HG02852 (cell line): Measurements from ENCODE around the gene PGAP3.
"Not testable (repeated sequence)": the region's sequence is repeated elsewhere in the genome, so short reads cannot be mapped to it uniquely, and the experiment has no call there.

ENCODE experiments used
- ATAC-seq: cut with Tn5 transposase; IDR thresholded peaks from one replicate; pipeline ENCODE4 v1.9.1; 2021; ENCODE audit warnings: mild to moderate bottlenecking, moderate library complexity; ENCODE audit not compliant: unreplicated experiment

The PGAP3 gene, protein sequence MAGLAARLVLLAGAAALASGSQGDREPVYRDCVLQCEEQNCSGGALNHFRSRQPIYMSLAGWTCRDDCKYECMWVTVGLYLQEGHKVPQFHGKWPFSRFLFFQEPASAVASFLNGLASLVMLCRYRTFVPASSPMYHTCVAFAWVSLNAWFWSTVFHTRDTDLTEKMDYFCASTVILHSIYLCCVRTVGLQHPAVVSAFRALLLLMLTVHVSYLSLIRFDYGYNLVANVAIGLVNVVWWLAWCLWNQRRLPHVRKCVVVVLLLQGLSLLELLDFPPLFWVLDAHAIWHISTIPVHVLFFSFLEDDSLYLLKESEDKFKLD

GRCh38 chr17:39687546-39688474, at the start of gene PGAP3:
PGAP3 (minus strand) TSS chr17:39688057; CDS start chr17:39688014, 43 bp downstream.
- ATAC-seq: peak; percentile 86

DNA sequence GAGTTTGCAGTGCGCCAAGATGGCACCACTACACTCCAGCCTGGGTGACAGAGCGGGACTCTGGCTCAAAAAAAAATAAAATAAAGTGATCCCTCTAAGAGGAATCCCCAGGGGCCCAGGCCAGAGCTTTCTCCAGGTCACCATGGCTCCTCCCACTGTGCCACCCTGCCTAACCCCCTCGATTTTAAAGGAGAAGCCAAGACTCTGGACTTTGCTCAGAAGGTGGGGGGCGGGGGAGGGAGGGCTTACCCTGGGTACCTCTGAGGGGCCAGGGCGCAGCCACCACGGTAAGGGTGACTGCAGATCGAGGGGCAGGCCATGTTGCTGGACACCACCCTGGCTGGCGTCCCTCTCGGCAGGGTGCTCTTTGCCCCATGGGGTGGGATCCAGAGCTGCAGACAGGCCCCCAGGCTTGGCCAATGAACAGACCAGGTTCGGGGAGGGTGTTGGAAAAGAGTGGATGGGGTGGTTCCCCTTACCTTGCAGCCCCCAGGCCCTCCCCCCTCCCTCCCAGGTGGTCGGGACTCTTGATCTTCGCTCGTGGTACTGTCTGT, 49.4 kb upstream of the PGAP3 start:
- no peak for ATAC-seq

DNA sequence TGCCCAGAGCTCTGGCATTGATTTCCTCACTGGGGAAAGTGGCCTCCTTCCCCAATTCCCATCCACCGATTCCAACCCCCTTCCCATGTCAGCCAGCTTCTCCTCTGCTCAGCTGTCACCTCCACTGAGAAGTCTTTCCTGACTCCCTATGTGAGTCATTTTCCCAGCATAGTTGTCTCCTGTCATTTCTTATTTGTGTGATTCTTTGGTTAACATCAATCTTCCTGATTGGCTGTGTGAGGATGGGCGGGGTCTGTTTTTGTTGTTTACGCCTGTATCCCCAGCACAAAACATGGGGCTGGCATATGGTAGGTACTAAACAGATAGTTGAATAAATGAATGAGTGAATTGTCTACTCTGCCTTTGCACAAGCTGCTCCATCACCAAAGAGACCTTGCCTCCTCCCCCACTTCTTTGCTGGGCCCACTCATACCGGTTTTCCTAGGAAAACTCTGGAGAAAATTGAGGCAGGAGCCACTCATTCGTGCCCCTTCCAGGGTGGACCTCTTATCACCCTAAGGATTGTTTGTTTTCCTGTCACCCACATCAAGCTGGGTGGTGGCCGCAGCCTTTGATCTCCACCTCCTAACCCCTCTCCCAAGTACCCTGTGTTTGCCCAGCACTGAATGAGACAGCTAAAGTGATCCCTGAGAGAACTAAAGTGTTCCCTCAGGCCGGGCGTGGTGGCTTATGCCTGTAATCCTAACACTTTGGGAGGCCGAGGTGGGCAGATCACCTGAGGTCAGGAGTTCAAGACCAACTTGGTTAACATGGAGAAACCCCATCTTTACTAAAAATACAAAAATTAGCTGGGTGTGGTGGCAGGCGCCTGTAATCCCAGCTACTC, 48.7 kb upstream of the PGAP3 start:
- no peak for ATAC-seq

DNA sequence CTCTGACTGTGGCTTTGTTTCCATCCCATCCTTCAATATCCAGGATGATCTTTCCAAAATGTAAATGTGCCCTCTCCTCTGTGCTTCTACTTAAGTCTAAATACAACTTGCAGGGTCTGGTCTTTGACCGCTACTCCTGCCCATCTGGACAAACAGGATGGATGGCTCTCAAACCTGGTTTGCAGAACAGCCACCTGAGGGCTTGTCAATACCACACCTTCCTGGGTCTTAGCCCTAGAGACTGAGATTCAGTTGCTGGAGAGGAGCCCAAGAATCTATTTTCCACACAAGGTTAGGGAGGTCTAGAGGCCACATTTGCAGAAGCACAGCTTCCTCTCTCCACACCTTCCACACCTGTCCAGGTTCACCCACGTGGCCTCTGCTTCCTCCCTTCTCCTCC, 48.0 kb upstream of the PGAP3 start:
- ATAC-seq: no peak

DNA sequence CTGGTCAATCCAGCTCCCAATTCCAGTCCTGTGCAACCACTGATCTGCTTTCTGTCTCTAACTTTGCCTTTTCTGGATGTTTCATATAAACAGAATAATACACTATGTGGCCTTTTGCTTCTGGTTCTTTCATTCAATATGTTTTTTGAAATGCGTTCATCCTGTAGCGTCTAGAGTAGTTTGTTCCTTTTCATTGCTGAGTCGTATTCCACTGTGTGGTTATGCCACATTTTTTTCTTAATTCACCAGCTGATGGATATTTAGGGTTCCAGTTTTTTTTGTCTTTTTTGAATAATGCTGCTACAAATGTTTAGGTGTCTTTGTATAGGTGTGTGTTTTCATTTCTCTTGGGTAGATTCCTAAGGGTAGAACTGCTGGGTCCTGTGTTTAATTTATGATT, 44.7 kb upstream of the PGAP3 start:
- no peak for ATAC-seq

DNA sequence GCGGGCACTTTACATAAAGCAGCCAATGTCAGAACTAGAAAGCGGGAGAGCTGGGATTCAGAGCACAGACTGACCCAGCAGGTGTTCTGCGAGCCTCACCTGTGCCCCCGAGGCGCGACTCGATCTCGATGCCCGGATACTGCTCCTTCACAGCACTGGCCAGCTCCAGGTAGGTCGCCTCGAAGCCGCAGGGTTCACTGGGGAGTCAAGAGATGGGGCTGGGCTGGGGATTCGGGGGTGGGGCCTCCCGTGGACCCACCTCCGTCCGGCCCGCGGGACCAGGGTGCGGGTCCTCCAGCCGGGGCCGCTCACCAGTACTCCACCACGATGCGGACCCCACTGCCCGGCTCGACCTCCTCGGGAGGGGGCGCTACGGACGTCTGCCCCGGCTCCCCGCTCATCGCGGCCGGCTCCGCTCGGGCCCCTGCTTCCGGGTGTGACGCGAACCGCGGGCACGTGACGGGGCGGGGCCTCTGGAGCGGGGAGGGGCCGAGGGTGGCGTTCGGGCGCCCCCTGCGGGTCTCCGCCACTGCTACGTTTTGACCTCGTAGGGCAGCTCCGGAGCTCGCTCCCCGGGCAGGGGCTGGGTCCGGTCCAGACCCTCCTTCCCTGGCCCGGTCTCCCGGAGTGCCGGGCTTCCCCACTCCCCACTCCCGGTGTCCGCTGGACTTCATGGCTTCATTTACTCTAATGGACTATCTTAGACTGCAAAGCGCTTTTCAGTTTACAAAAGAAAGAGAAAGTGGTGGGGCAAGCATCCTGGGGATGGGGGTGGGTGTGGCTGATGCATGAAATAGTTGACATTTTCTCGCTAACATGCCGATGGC, 42.5 kb upstream of the PGAP3 start, which contains the start of gene MIEN1:
Gene MIEN1 (minus strand): TSS at position 438 of the 827 bp plus-strand sequence. CDS start 37 bp downstream, at position 401.
- ATAC-seq: peak; percentile 88

- ATAC-seq: no peak
Observed at GRCh38 chr17:39729280-39729851, 41.5 kb upstream of the PGAP3 start.

DNA sequence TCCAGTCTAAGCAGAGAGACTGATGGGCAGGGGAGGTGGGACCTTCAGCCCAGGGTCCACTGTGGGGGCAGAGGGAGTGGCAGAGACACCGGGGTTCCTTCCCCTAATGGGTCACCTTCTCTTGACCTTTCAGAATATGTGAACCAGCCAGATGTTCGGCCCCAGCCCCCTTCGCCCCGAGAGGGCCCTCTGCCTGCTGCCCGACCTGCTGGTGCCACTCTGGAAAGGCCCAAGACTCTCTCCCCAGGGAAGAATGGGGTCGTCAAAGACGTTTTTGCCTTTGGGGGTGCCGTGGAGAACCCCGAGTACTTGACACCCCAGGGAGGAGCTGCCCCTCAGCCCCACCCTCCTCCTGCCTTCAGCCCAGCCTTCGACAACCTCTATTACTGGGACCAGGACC, 39.7 kb upstream of the PGAP3 start:
- no peak for ATAC-seq

DNA sequence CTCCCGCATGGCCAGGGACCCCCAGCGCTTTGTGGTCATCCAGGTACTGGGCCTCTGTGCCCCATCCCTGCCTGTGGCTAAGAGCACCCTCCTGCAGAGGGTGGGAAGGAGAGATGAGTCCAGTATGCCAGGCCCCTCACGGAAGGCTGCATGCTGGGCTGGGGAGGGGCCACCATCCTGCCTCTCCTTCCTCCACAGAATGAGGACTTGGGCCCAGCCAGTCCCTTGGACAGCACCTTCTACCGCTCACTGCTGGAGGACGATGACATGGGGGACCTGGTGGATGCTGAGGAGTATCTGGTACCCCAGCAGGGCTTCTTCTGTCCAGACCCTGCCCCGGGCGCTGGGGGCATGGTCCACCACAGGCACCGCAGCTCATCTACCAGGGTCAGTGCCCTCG, 38.8 kb upstream of the PGAP3 start:
- ATAC-seq: no peak

GRCh38 chr17:39725923-39726322, 38.1 kb upstream of the PGAP3 start:
- not testable (repeated sequence) for ATAC-seq

DNA sequence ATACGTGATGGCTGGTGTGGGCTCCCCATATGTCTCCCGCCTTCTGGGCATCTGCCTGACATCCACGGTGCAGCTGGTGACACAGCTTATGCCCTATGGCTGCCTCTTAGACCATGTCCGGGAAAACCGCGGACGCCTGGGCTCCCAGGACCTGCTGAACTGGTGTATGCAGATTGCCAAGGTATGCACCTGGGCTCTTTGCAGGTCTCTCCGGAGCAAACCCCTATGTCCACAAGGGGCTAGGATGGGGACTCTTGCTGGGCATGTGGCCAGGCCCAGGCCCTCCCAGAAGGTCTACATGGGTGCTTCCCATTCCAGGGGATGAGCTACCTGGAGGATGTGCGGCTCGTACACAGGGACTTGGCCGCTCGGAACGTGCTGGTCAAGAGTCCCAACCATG, 36.9 kb upstream of the PGAP3 start:
- no peak for ATAC-seq

DNA sequence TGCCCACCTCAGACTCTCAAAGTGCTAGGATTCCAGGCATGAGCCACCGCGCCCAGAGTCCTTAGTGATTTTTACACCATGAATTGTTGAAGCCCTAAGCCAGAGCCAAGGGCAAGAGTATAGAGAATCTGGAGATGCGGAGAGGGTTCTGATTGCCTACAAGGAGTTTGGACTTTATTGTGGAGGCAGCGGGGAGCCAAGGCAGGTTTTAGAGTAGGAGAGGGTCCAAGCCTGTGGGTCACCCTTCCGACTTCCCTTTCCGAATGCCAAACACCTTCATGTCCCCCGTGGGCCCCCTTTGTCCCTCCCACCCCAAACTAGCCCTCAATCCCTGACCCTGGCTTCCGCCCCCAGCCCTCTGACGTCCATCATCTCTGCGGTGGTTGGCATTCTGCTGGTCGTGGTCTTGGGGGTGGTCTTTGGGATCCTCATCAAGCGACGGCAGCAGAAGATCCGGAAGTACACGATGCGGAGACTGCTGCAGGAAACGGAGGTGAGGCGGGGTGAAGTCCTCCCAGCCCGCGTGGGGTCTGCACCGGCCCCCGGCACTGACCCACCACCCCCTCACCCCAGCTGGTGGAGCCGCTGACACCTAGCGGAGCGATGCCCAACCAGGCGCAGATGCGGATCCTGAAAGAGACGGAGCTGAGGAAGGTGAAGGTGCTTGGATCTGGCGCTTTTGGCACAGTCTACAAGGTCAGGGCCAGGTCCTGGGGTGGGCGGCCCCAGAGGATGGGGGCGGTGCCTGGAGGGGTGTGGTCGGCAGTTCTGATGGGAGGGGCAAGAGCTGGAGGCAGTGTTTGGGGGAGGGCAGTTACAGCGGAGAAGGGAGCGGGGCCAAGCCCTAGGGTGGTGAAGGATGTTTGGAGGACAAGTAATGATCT, 35.4 kb upstream of the PGAP3 start:
- ATAC-seq: no peak

- ATAC-seq: no peak
Observed at GRCh38 chr17:39722104-39722503, 34.2 kb upstream of the PGAP3 start.

DNA sequence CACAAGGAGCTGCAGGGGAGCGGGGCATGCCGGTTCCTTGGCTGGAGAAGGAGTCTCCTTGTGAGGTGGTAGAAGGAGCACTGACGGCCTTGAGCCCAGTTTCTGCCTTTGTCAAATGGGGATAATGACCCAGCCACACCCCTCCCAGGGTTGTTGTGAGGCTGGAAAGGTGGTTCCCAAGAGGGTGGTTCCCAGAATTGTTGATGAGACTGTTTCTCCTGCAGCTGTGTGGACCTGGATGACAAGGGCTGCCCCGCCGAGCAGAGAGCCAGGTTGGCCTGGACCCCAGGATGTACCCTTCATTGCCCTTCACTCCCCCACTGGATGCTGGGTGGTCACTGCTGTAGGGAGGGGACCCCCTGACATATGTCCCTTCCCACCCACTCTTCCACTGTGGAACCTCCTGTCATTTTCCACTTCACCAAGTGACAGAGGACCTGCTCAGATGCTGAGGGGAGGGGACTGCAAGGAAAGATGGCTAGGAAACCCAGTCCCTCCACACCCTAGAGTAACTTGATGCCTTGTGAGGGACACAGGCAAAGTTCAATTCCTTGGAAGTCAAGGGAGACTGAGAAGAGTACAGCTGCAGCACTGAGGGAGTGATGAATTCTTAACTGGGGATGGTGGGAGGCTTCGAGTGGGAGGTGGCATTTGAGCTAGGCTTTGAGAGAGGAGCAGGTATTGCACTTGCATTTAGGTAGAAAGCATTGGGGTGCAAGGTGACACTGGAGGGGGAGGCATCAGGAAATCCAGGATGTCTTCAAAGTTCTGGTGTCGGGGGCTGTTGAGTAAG, 31.9 kb upstream of the PGAP3 start:
- no peak for ATAC-seq

DNA sequence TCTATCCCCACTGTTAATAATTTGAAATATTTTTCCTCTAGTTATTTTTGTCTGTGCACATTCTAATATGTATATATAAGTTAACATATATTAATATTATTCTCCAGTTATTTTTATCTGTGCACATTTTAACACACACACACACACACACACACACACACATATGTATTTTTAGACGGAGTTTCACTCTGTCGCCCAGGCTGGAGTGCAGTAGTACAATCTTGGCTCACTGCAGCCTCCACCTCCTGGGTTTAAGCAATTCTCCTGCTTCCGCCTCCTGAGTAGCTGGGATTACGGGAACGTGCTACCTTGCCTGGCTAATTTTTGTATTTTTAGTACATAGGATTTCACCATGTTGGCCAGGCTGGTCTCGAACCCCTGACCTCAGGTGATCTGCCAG, 29.8 kb upstream of the PGAP3 start:
- ATAC-seq: no peak

DNA sequence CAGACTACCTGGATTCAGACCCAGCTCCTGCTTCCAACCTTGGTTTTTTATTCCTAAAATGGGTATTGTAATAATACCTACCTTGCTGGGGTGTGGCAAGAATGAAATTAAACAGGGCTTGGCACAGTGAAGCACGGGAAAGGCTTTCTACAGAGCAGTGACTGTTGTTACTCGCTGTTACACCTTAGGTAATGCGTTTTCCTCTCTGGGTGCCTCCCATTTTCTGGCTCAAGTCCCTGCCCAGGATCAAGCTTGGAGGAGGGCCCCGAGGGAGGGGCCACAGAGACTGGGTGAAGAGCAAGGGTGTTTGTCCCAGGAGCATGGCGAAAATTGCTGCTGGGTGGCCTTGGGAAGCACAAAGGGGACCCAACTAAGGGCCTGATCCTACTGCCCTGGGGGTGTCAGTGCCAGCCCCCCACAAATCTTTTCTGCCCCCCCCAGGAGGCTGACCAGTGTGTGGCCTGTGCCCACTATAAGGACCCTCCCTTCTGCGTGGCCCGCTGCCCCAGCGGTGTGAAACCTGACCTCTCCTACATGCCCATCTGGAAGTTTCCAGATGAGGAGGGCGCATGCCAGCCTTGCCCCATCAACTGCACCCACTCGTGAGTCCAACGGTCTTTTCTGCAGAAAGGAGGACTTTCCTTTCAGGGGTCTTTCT, 29.2 kb upstream of the PGAP3 start:
- ATAC-seq: no peak
